Upper lobe of left lung (tissue), 6 donors: Measurements from ENCODE around the gene DIAPH3. TPM values are rescaled to one million over a fixed set of nuclear protein-coding genes. Genes with fewer than 3 reads are reported as not detected.

ENCODE experiments used
- ATAC-seq, 2 donors: fragments of 200-7000 bp; cut with Tn5 transposase; one replicate each; pipeline ENCODE4 v1.9.1; 2022; ENCODE audit warnings: mild to moderate bottlenecking in 2 of 2, moderate library complexity in 2 of 2; ENCODE audit not compliant: low FRiP score in 2 of 2
- DNase-seq, 2 donors: peaks; one replicate each; pipeline ENCODE4 v3.0.0-alpha.2; 2019 to 2020
- H3K27ac ChIP-seq, 4 donors: fragments of 200-600 bp; sonication (generic); one replicate each; pipeline ENCODE4 v1.5.1; 2016 to 2019
- H3K27me3 ChIP-seq, 4 donors: fragments of 200-600 bp; sonication (generic); one replicate each; pipeline ENCODE4 v1.5.1; 2017 to 2019
- H3K36me3 ChIP-seq, 4 donors: fragments of 200-600 bp; sonication (generic); one replicate each; pipeline ENCODE4 v1.5.1; 2016 to 2019
- H3K4me1 ChIP-seq, 4 donors: fragments of 200-600 bp; sonication (generic); one replicate each; pipeline ENCODE4 v1.5.1; 2018 to 2019
- H3K4me3 ChIP-seq, 4 donors: fragments of 200-600 bp; sonication (generic); one replicate each; pipeline ENCODE4 v1.5.1; 2017 to 2019; ENCODE audit warnings: mild to moderate bottlenecking in 2 of 4, moderate library complexity in 1 of 4
- H3K9me3 ChIP-seq, 4 donors: fragments of 200-600 bp; sonication (generic); one replicate each; pipeline ENCODE4 v1.5.1; 2018 to 2019
- EP300 ChIP-seq, 4 donors: sonication (generic); formaldehyde crosslinking; IDR thresholded peaks; one replicate each; pipeline ENCODE4 v1.5.1; 2017; ENCODE audit warnings: antibody characterized with exemption in 4 of 4, control low read depth in 2 of 4
- POLR2A ChIP-seq, 4 donors: fragments of 450-650 bp; IDR thresholded peaks; one replicate each; pipeline ENCODE4 v1.5.1; 2016 to 2017; ENCODE audit warnings: antibody characterized with exemption in 4 of 4, mild to moderate bottlenecking in 2 of 4
- POLR2AphosphoS5 ChIP-seq, 2 donors: sonication (generic); formaldehyde crosslinking; IDR thresholded peaks; one replicate each; pipeline ENCODE4 v1.5.1; 2017; ENCODE audit warnings: antibody characterized with exemption in 2 of 2
- WGBS, 2 donors: methylation state at CpG; one replicate each; pipeline ENCODE4 v1.1.5; 2017 to 2018; 5-methylcytosine and 5-hydroxymethylcytosine counted together
- total RNA-seq, 6 donors: library from RNA; depleted of rRNA in 4 of 6; stranded (reverse); fragments of >200 nt in 4 of 6; gene quantifications; one replicate each; pipeline versions ENCODE4 v1.1.0 to v1.2.1, GENCODE V29; 2016 to 2021
- TF ChIP-seq, protein P1 (sequence below), 6 experiments: fragments of 450-650 bp in 4 of 6; fragments of 200-600 bp in 2 of 6; sonication (generic) in 2 of 6; IDR thresholded peaks; one replicate each; pipeline ENCODE4 v1.5.1; 2016 to 2019; ENCODE audit warnings: antibody characterized with exemption in 6 of 6
- donor health status: DM: no; HTN: no; CAD: no; lungs with moderate emphysema.
- donor health status: DM: no; HTN: yes; CAD: no; lungs with severe emphysema.

Gene DIAPH3
- total RNA-seq, 6 donors from 2014 or later = 2.8 to 6.3 (median 5.4) TPM

DNA sequence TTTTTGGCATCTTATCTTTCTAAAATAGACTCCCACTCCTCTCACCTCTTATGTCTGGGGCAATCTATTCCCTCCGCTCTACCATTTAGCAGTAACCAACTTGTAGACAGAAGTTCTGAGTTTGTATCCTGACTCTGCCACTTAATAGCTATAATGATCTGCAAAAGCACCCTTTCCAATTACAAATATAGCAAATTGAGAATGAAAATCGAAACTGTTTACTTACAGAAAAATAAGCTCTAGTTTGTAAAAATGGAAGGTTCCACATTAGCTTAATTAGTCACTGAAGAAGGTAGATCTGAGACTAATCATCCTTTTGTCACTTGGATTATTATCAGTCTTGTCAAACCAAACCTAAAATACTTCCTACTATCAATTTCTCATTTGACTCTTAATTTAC is 409.3 kb downstream of the DIAPH3 start:
- Histone ChIP-seq H3K4me1 (no peaks in the 10 kb centered on the region), H3K27me3 (no peaks in the 10 kb centered on the region), H3K9me3 (no peaks in the 10 kb centered on the region), H3K36me3 (no peaks in the 10 kb centered on the region), H3K4me3 (no peak overlapping the region), H3K27ac (no peak overlapping the region)
- TF ChIP-seq POLR2A (IDR thresholded peaks at IDR 0.05) (no peak), EP300 (IDR thresholded peaks at IDR 0.05) (no peak), POLR2AphosphoS5 (IDR thresholded peaks at IDR 0.05) (no peak)
- TF ChIP-seq, protein P1, sequence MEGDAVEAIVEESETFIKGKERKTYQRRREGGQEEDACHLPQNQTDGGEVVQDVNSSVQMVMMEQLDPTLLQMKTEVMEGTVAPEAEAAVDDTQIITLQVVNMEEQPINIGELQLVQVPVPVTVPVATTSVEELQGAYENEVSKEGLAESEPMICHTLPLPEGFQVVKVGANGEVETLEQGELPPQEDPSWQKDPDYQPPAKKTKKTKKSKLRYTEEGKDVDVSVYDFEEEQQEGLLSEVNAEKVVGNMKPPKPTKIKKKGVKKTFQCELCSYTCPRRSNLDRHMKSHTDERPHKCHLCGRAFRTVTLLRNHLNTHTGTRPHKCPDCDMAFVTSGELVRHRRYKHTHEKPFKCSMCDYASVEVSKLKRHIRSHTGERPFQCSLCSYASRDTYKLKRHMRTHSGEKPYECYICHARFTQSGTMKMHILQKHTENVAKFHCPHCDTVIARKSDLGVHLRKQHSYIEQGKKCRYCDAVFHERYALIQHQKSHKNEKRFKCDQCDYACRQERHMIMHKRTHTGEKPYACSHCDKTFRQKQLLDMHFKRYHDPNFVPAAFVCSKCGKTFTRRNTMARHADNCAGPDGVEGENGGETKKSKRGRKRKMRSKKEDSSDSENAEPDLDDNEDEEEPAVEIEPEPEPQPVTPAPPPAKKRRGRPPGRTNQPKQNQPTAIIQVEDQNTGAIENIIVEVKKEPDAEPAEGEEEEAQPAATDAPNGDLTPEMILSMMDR (IDR thresholded peaks at IDR 0.05) = no peak
- DNase-seq (no peak), ATAC-seq (no peak)
- WGBS, 2 donors = 91 to 92% methylated on average over 2 of the region's 2 CpGs

DNA sequence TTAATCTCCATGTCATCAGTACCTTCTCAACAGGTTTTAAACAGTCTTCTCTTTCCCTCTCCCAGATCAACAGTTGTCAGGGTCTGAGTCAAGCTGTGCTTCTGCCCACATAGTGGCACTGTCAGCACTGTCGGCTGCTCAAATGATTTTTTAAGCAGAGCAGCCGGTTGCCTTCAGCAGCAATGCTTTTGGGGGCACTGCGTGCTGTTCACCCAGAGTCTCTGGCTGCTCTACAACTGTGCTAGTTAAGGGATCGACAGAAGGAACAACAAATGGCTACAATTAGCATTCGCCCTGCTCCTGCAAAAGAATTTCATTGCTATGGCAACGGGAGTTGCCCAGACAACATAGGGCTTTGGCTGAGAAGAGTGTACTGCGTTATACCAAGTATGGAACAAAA is 412.9 kb downstream of the DIAPH3 start:
- H3K27ac ChIP-seq = no peak overlapping the region
- H3K4me1 ChIP-seq = no peaks in the 10 kb centered on the region
- H3K9me3 ChIP-seq = no peaks in the 10 kb centered on the region
- H3K4me3 ChIP-seq = no peak overlapping the region
- ATAC-seq (no peak), DNase-seq (no peak)
- H3K27me3 ChIP-seq = no peaks in the 10 kb centered on the region
- 62 to 65% methylated on average over 6 to 7 of the region's 7 CpGs for WGBS, 2 donors
- TF ChIP-seq POLR2AphosphoS5 (IDR thresholded peaks at IDR 0.05) = no peak
- no peak for TF ChIP-seq EP300 (IDR thresholded peaks at IDR 0.05)
- TF ChIP-seq POLR2A (IDR thresholded peaks at IDR 0.05) = no peak
- TF ChIP-seq, protein P1 (IDR thresholded peaks at IDR 0.05) = no peak
- no peaks in the 10 kb centered on the region for H3K36me3 ChIP-seq

- H3K4me3 ChIP-seq = no peak overlapping the region
- DNase-seq (no peak), ATAC-seq (no peak)
- no peak overlapping the region for H3K27ac ChIP-seq
- no peaks in the 10 kb centered on the region for H3K36me3 ChIP-seq
- H3K4me1 ChIP-seq = no peaks in the 10 kb centered on the region
- no peaks in the 10 kb centered on the region for H3K9me3 ChIP-seq
- 83 to 90% methylated on average over 5 of the region's 5 CpGs for WGBS, 2 donors
- TF ChIP-seq, protein P1 (IDR thresholded peaks at IDR 0.05) = no peak
- no peak for TF ChIP-seq EP300 (IDR thresholded peaks at IDR 0.05)
- no peak for TF ChIP-seq POLR2A (IDR thresholded peaks at IDR 0.05)
- TF ChIP-seq POLR2AphosphoS5 (IDR thresholded peaks at IDR 0.05) = no peak
- H3K27me3 ChIP-seq = no peaks in the 10 kb centered on the region
Observed at GRCh38 chr13:59748046-59748445, 415.7 kb downstream of the DIAPH3 start.

DNA sequence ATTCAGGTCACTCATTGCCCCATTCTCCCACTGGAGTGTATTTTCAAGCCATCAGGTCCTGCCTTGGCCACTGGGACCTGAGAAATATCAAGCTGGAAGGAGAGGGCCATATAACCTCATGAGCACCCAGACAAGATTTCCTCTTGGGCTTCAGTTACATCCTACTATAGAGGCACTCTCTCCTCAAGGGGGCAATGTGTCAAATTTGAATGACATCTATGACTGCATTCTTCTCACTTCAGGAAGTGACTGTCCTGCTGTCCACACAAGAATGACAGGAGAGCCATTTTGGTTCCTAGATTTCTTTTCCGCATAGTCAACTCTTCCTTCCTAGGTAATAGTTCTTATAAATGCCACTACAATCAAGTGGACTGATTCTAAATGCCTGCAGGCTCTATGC is 416.2 kb downstream of the DIAPH3 start:
- no peak for ATAC-seq
- Histone ChIP-seq H3K9me3 (no peaks in the 10 kb centered on the region), H3K4me1 (no peaks in the 10 kb centered on the region), H3K27me3 (no peaks in the 10 kb centered on the region), H3K27ac (no peak overlapping the region), H3K4me3 (no peak overlapping the region), H3K36me3 (no peaks in the 10 kb centered on the region)
- TF ChIP-seq, protein P1 (IDR thresholded peaks at IDR 0.05) = no peak
- TF ChIP-seq EP300 (IDR thresholded peaks at IDR 0.05) = no peak
- no peak for TF ChIP-seq POLR2A (IDR thresholded peaks at IDR 0.05)
- no peak for TF ChIP-seq POLR2AphosphoS5 (IDR thresholded peaks at IDR 0.05)
- no peak for DNase-seq
- WGBS, 2 donors = 95 to 100% methylated on average over 1 of the region's 1 CpG

DNA sequence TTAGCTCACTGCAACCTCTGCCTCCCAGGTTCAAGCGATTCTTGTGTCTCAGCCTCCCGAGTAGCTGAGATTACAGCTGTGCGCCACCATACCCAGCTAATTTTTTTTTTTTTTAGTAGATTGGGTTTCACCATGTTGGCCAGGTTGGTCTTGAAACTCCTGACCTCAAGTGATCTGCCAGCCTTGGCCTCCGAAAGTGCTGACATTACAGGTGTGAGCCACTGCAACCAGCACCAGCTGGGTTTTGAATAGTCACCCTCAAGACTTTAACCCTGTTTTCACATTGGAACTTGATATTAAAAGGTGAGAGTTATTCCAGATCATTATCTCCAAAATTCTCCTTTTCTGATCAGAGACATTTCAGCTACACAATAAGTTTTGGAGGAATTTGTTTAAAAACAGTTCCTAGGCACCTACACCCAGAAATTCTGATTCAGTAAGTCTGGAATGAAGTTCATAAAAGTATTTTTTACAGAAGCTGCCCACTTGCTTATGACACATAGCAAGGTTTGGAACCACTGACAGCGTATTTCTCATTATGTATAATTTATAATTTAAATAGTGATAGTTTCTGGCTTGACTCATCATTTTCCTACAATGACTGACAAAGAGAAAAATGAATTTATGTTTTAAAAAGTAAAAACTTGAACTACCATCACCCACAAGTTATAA is 417.3 kb downstream of the DIAPH3 start:
- H3K4me1 ChIP-seq = no peaks in the 10 kb centered on the region
- 94 to 96% methylated on average over 5 of the region's 5 CpGs for WGBS, 2 donors
- no peak for DNase-seq
- H3K36me3 ChIP-seq = no peaks in the 10 kb centered on the region
- no peak for ATAC-seq
- no peaks in the 10 kb centered on the region for H3K9me3 ChIP-seq
- H3K27ac ChIP-seq = no peak overlapping the region
- TF ChIP-seq POLR2AphosphoS5 (IDR thresholded peaks at IDR 0.05) (no peak), POLR2A (IDR thresholded peaks at IDR 0.05) (no peak), EP300 (IDR thresholded peaks at IDR 0.05) (no peak)
- TF ChIP-seq, protein P1 (IDR thresholded peaks at IDR 0.05) = no peak
- no peaks in the 10 kb centered on the region for H3K27me3 ChIP-seq
- H3K4me3 ChIP-seq = no peak overlapping the region
